Suppressor macrophage treated with lipopolysaccharide for 1 hour (primary cell): ENCODE data around the gene CHCHD6.

Experiments used
- DNase-seq, 3 donors: peaks; one replicate each; pipeline ENCODE4 v3.0.0-alpha.2; 2020 to 2022

The CHCHD6 gene

DNA sequence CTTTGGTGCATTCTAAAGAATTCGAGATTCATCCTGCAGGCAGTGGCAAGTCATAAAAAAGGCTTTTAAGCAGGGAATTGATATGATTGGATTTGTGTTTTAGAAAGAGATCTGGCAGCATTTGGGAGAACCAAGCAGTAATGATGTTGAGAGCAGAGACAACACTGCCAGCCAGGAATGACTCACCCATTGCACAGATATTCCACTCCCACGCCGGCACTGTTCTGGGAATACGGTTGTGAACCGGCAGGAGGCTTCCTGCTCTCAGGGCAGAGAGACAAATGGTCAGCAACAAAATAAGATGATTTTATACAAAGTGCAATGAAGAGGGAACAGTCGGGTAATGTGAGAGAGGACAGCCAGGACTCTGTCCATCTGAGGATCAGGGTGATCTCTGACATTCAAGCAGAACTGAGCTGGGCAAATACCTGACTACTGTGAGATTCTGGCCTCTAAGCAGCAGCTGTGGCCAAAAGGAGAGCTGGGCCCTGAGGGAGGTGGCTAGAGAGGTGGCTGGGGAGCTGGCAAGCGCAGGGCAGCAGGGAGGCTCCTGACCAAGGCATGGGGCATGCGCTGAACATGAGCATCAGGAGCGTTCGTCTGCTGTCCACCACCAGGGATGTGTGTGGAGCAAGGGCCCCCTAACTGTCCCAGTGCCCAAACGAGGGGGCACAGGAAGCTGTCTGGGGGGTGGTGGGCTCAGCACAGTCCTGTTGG, 222.8 kb downstream of the CHCHD6 start:
- DNase-seq = peak; percentile 48 to 70 (median 48)

DNA sequence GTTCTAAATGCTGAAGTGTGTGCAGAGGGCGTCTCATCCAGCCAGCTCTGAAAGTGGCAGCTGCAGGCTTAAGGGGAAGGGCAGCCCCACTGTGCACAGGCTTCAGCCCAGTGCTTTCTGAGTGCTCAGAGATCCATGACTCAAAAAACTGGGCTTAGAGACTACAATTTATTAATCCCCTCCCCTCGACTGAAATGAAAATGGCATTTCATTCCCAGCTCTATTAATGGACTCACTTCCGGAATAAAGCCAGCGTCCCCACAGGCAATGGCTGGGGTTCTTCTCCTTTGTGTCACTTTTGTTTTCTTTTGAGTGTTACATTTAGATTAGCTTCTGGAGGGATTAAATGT, 223.3 kb downstream of the CHCHD6 start:
- DNase-seq = no peak

DNA sequence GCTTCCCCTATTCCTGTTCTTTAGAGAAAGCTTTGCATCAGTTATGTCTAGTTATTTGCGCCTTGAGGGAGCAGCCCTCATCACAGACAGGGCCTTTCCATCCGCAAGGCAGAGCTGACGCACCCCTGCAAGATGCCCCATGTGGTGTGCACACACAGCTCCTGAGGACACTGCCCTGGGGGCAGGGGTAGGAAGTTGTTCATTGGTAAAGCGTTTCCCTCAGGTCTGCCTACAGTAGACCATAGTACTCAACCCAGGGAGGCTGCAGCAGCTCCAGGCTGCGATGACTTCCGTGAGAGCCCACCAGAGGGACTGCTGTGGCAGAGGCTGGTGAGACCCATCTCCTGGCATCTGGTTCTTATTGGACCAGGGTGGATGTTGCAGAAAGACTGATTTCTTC, 223.8 kb downstream of the CHCHD6 start:
- no peak for DNase-seq

DNA sequence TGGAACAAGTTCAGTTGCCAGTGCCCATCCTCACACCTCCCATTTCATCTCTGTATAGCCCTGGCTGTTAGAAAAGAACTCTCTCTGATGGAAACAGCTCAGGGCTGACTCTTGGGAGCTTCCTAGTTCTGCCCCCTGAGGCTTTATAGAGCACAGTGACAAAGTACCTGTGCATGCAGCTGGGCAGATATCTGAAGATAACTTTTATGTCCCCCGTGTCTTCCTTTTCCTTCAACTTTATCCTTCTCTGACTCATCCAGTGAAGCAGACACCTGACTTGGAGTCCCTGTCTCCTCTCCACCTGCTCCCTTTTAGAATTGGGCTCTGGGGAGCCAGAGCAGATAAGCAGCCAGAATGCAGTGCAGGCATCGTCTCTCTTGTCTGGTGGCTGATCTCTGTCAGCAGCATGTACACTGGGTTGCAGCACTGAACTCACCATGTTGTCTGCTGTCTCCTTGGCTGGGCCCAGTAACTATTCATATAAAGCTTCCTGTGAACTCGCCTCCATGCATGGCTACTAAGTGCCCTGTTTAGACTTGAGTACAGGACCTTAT, 225.0 kb downstream of the CHCHD6 start:
- no peak for DNase-seq

DNA sequence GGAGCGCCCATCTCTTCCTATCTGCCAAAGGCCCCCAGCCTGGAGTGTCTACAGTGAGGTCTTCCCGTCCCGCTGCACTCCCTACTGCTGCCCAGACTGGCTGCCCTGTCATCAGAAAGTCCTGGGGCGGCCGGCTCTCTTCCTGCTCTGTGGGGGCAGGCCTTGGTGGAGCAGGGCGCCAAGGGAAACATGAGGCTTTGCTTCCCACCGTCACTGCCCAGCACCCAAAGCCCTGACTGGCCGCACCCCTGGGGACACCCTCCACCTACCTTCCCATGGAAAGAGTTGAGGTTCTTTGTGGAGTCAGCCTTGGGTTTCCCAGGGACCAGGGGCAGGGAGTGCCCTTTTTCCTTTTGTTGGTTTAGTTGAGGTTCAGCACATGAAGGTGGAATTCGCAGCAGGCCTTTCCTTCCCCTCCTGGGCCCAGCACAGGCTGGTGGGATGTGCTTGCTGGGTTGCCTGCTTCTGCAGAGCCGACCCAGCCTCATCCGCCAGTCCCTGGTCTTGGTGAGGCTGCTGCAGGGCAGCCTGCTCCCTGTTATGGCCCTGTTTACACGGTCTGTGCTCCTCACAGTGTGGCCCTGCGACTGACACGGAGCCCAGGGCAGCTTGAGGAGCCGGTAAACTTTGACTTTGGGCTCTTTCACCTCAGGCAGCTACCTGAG, 227.0 kb downstream of the CHCHD6 start:
- no peak for DNase-seq

DNA sequence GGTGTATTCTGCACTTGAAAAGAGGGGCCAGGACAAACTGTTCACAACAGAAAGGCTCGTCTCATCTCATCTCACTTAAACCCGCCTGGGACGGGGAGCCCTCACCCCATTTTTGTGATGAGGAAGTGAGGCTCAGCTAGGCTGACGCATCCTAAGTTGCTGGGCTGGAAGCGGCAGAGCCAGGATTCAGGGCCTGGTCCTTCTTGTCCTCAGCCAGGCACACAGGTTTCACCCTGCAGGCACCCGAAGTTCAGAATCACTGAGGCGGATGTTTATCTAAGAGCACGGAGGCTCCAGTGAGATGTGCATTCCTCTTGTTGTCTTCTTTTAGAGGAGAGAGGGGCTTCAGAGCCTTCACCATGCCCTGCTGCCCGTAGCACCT, 227.8 kb downstream of the CHCHD6 start:
- DNase-seq = no peak

DNA sequence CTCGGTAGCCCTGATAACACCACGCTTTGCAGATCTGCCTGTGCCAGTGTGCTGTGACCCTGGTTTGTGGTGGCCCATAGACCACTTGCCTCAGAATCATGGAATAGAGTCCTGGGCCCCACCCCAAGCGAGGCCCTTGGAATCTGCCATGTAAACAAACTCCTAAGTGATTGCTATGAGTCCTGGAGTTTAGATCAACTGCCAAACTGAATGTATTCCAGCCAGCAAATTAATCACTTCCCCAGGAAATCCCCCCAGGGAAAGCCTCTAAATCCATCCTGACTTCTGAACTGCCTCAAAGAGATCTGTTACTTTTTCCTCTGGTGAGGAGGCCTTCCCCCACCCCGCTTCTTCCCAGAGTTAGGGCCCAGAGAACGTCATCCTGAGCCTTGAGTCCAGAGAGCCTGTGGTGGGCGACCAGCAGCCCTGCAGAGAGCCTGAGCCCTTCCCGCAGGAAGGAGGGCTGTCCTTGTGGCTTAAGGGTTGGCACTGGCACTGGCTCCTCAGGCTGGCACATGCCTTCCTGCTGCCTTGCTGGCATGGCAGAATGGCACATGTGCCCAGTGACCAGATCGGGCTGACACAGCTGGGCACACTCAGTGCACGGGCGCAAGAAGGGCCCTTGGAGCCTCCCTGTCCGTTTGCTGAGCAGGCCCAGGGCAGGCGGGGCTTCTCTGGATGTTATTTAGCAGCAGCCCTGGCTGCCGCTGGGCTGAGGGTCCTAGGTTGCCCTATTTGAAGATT, 228.3 kb downstream of the CHCHD6 start:
- DNase-seq = no peak

DNA sequence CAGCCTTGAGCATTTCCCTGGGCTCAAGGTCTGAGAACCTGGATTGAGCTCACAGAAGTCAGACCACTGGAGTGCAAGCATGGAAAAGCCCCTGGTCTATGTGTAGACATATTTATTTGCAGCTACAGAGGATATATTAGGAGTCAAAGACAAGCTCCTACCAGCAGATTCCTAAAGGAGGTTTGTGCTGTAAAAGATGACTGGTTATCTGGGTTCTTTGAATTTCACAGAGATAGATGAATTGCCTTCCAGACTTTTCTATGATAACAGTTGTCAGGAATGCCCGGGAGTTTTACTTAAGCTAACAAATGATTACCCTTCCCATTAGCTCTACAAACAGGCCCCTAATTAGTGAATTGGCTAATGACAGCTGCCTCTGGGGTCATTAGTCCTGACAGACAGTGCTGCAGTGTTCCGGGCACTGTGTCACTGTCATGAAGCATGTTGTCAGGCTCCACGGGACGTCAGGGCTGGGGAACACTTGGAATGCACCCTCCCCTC, 230.0 kb downstream of the CHCHD6 start:
- no peak for DNase-seq

DNA sequence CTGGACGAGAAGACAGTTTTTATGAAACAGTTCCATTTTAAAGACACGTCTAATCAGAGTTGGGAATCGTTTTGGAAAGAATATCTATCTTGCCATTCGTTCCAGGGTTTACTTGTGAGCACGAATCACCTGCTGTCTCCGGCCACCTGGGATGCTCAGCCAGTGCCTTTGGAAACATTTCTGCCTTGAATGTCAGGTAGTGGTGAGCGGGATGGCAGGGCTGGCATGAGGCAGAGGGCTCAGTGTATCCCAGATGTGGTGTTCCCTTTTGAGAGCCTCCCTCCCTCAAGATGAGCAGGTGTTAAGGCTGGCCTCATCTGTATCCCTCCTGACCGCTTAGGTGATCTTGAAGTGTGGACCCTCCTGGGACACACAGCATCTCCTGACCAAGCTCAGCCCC, 231.0 kb downstream of the CHCHD6 start:
- no peak for DNase-seq

DNA sequence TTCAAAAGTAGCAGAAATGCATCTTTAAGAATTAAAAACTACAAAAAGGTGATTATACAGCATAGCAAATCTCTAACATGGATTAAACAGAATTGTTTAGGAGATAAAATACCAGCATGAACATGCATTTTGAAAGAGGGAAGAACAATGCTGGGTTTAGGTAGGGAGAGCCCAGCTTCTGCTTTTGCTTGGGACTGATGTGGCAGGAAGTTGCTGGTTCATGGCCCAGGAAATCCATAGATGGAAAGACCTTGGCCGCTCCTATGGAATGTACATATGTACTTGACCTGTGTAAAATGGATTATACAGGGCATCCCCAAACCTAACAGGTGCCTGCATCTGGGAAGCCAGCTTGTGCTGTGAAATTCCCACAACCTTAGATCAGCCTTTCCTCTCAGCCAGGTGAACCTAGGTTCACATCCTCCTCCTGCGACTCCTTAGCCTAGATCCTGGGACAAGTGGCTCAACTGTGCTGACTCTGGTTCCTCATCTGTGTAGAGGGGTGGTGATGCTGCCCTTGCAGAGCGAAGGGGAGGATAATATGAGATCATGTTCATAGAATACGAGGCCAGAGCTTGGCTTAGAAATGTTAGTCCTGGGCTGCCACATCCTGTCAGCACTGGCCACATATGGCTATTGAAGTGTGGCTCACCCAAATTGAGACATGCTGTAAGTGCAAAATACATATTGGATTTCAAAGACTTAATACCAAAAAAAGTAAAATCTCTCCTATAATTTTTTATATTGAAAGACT, 231.9 kb downstream of the CHCHD6 start:
- peak; percentile 55 to 62 (median 57) for DNase-seq

DNA sequence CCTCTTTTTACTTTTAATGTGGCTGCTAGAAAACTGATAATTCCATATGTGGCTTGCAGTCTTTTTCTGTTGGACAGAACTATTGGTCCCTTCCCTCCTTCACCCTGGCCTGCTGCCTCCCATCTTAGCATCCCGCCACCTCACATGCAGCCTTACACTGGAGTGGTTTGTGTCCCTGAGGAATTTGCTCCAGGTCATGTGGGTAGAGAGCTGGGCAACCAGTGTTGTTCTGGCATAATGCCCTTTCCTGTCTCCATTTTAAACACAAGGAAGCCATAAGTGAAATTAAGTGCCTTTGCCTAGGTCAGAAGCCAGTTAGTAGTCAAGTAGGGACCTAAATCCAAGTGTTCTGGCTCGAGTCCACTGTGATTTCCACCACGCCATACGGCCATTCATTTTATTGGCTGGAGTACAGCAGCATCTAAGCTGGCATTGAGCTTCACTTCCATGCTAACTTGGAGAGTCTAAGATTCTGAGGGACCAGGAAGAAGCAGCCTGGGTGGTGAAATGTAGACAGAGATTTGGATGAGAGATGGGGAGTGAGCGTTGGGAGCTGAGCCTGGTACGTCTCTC, 232.9 kb downstream of the CHCHD6 start:
- DNase-seq = no peak

DNA sequence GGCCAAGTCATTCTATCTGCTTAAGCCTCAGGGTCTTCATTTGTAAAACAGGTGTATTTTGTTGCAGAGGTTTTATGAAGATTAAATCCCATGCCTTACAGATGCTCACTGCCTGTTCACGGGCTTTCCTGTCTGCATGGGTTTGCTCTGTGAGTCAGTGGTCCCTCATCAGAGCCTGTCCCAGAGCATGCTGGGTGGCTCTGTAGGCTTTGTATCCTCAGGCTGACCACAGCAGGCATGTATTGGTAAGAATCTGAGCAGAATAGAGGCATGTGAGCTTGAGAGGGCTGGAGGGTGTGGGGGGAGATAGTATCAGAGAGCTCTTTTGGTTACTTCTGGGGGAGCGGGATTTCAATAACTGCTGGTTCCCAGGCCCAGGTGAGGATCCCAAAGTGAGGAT, 233.5 kb downstream of the CHCHD6 start:
- DNase-seq = no peak

DNA sequence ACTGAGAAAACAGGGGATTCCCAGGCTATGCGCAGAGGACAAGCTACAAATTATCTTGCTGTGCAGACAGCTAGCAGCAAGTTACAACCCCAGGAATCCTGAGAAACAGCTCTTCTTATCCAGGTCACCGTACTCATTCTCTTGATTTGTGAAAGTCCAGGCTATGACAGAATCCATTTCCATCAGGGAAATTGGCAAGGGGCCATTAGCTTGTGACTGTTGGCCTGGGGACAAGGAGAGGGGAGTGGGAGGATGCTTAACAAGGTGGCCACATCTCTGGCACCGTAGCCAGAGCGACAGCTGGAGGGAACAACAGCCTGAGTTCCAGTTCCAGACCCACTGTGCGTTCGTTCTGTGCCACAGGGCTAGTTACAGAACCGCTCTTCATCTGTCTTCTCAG, 233.9 kb downstream of the CHCHD6 start:
- no peak for DNase-seq

DNA sequence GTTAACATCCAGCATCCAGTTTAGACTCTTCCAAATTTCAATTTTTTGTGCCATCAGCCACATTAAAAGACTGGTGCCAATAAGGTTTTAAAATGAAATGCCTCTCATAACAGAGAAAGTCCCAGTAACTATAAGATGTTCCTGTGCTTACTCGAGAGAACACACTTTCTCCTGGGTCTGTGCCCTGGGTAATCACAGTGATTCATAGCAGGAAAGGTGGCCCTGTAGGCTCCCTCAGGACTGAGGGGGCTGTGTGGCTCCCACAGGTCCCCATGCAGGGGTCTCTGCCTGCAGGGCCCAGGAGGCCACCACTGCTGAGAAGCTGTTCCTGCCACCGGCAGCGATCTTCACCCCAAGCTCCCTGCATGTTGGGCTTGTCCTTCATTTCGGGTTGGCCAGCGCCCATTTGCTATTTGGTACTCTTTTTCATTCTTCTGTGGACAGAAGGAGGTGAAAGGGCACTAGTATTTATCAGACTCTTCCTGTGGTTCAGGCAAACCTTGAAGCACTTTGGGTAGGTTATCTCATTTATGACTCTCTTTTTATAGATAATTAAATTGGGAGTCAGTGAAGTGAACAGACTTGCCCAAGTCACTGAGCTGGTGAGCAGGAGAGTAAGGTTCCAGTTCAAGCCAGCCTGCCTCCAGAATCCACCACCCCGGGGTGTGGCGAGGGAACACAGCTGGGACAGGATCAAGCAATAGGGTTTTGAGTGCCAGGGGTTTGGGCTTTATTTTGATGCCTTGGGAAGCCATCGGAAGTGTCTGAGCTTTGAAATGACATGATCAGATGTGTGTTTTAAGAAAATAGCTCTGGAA, 234.7 kb downstream of the CHCHD6 start:
- no peak for DNase-seq

DNA sequence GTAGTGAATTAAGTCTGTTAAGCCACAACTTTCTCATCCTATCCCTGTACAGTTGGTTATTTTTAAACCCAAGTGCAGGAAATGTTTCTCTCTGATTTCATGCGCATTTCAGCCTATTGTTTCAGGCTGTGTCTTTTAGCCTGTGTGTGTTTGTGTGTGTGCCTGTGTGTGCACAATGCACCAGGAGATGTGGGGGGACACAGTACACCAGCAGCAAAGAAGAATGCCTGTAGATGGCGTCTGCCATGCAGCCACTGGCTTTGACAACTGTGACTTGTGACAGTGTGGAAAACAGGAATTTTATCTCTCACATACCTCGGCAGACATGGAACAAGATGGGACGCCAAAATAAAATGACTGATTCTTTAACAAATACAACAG, 235.3 kb downstream of the CHCHD6 start:
- DNase-seq = no peak

DNA sequence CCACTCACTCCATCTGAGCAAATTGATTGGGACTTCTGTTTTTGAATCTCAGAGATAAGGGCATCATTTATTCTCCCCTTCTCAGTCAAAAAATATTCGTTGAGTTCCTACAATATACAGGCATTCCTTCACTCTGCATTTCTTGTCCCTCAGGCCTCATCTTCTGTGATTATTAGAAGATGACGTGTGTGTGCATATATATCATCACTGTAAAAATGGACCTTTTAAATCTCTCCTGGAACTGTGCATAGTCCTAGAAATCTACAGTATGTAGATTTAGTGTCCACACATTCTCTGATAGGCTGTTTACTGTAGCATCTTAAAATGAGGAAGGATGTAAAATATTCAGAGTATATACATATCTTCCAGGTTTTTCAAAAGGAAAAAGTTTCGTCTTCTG, 235.7 kb downstream of the CHCHD6 start:
- no peak for DNase-seq

DNA sequence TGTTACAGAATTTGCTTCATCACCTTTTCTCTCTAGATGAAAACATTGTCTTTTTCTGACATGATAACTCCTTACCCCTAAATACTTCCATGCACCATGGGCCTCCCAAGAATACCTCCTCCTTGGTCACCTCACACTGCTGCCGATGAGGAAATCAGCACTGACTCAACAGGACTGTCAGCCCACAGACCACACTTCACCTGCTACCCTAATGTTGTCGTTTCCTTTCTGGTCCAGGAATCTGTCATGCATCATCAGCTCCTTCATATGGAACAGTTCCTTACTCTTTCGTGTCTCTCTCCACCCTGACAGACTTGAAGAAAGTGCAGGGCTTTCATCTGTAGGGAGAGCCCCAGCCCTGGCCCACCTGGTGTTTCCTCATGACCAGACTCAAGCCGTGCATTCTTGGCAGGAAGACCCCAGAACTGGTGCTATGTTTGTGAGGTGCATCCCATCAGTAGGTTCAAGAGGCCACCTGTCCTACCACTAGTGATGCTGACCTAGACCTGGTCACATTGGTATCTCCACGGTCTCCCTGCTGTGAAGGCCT, 237.8 kb downstream of the CHCHD6 start:
- DNase-seq = no peak

DNA sequence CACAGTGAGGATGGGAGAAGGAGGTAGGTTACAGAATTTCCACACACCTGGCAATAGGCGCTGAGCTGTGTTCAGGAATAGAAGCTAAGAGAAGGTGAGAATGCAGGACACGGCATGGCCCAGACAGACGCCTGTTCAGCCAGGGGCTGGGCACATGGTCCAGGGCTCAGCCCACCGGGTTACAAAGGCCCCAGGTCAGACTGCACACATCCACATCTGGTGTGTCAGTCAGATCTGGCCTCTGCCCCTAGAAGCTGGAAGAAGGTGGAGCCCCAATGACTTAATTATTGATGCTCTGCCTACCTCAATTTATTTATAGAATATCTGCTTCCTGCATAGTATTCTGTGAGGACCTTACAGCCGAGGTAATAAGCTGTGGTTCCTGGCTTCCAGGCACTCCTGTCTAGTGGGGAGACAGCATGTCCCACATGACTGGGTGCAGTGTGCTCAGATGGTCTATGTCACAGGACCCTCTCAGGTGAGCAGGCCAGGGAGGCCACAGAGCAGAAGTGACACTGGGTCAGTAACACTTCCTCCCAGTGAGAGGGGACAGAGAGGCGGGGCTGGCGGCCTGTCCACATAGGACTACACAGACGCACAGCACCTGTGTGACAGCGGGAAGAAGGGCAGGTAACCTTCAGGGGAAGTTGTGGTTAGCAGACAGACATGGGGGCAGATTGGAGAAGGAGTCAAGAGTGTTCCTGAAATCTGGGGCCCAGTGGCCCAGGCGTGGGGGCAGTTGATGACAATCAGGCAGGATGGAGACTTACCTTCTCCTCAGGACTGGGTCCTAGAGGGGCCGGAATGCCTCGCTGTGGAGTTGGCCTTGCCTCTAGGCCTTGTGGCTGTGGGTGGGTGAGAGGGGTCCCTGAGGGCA, 240.3 kb downstream of the CHCHD6 start:
- DNase-seq = no peak

DNA sequence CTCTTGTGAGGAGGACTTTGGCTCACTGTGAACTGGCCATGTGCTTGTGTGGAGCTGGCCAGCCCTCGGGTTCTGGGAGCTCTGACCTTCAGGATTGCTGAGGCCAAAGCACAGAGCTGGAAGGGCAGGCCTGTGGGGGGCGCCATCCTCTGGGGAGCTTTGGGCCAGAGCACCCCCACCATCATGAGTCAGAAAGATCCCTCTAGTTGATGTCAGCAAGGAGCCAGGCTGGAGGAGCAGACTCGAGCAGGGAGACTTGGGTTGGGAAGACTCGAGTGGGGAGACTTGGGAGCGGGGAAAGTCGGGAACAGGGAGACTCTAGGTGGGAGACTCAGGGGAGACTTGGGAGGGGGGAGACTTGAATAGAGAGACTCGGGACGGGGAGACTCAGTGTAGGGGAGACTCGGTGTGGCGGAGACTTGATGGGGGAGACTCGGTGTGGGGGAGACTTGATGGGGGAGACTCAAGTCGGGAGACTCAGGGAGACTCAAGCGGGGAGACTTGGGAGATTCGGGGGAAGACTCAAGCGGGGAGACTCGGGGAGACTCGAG, 241.2 kb downstream of the CHCHD6 start:
- peak; percentile 26 to 49 (median 32) for DNase-seq

DNA sequence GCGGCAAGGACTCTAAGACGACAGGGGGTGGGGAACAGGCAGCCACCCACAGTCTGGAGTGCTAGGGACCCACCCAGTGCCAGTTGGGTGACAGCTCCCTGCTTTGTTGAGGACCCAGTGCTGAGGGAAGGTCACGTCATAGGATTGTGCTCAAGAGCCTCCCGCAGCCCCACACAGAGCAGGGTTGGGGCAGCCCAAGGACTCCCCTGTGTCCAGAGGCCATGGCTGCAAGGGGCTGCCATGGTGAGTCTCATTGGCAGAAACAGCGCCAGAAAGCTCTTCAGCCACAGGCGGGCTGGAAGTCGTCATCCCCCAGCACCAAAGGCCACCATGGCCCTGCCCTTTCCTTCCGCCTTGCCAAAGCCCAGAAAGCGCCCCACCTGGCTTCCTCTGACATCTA, 241.9 kb downstream of the CHCHD6 start:
- no peak for DNase-seq
